H9 (cell line): ENCODE data around the gene CFAP141. TPM values are rescaled to one million over a fixed set of nuclear protein-coding genes. Genes with fewer than 3 reads are reported as not detected.
A peak's percentile ranks its signal among the peaks of the same experiment; 100 is the strongest.

ENCODE experiments used
- DNase-seq: peaks from one replicate; pipeline ENCODE4 v3.0.0-alpha.2; 2017
- H2AFZ ChIP-seq: one replicate; pipeline ENCODE4 v1.6.1; 2013; ENCODE audit warnings: mild to moderate bottlenecking, low read length, control low read depth, moderate library complexity
- H2AK5ac ChIP-seq: 2 replicates; pipeline ENCODE4 v1.6.1; 2013; ENCODE audit warnings: low read length, control low read depth, mixed read lengths; ENCODE audit not compliant: insufficient read length
- H2BK120ac ChIP-seq: one replicate; pipeline ENCODE4 v1.6.1; 2013; ENCODE audit warnings: low read depth, mild to moderate bottlenecking, low read length, control low read depth, inconsistent platforms; ENCODE audit not compliant: poor library complexity, severe bottlenecking
- H2BK12ac ChIP-seq: 2 replicates; pipeline ENCODE4 v1.6.1; 2013; ENCODE audit warnings: low read length, control low read depth, mixed read lengths, low read depth; ENCODE audit not compliant: insufficient read length
- H2BK15ac ChIP-seq: 2 replicates; pipeline ENCODE4 v1.6.1; 2013; ENCODE audit warnings: low read depth, low read length, control low read depth
- H2BK20ac ChIP-seq: one replicate; pipeline ENCODE4 v1.6.1; 2013; ENCODE audit warnings: low read depth, mild to moderate bottlenecking, low read length, control low read depth, inconsistent platforms; ENCODE audit not compliant: poor library complexity, severe bottlenecking
- H2BK5ac ChIP-seq: 2 replicates; pipeline ENCODE4 v1.6.1; 2013; ENCODE audit warnings: low read length, control low read depth, mixed read lengths; ENCODE audit not compliant: insufficient read length
- H3K14ac ChIP-seq: 2 replicates; pipeline ENCODE4 v1.6.1; 2013; ENCODE audit warnings: low read length, control low read depth; ENCODE audit not compliant: insufficient read depth
- H3K18ac ChIP-seq: 2 replicates; pipeline ENCODE4 v1.6.1; 2013; ENCODE audit warnings: low read depth, mild to moderate bottlenecking, mixed read lengths, low read length, control low read depth; ENCODE audit not compliant: insufficient read length
- H3K23ac ChIP-seq: 2 replicates; pipeline ENCODE4 v1.6.1; 2013; ENCODE audit warnings: low read length, control low read depth, mixed read lengths, low read depth; ENCODE audit not compliant: insufficient read length
- H3K23me2 ChIP-seq: 2 replicates; pipeline ENCODE4 v1.6.1; 2013; ENCODE audit warnings: low read depth, mild to moderate bottlenecking, mixed read lengths, low read length, control low read depth; ENCODE audit not compliant: insufficient read length, poor library complexity, severe bottlenecking
- H3K27ac ChIP-seq: 2 replicates; pipeline ENCODE4 v1.5.1; 2013; ENCODE audit warnings: low read length, control low read depth, mixed read lengths, low read depth; ENCODE audit not compliant: insufficient read length
- H3K27me3 ChIP-seq: 2 replicates; pipeline ENCODE4 v1.6.1; 2013; ENCODE audit warnings: low read length, control low read depth, inconsistent platforms; ENCODE audit not compliant: insufficient read depth
- H3K4ac ChIP-seq: 2 replicates; pipeline ENCODE4 v1.6.1; 2013; ENCODE audit warnings: low read depth, mild to moderate bottlenecking, control low read depth, inconsistent platforms, low read length, moderate library complexity
- H3K4me1 ChIP-seq: 2 replicates; pipeline ENCODE4 v1.6.1; 2013; ENCODE audit warnings: low read length, control low read depth, inconsistent platforms; ENCODE audit not compliant: insufficient read depth
- H3K4me2 ChIP-seq: 2 replicates; pipeline ENCODE4 v1.6.1; 2013; ENCODE audit warnings: low read length, control low read depth, mixed read lengths; ENCODE audit not compliant: insufficient read length, insufficient read depth
- H3K56ac ChIP-seq: 2 replicates; pipeline ENCODE4 v1.6.1; 2013; ENCODE audit warnings: low read depth, mild to moderate bottlenecking, mixed read lengths, low read length, control low read depth; ENCODE audit not compliant: insufficient read length
- H3K79me1 ChIP-seq: 2 replicates; pipeline ENCODE4 v1.6.1; 2013; ENCODE audit warnings: low read depth, mild to moderate bottlenecking, moderate library complexity, low read length, control low read depth, inconsistent platforms; ENCODE audit not compliant: insufficient read depth, poor library complexity, severe bottlenecking
- H3K79me2 ChIP-seq: 2 replicates; pipeline ENCODE4 v1.6.1; 2013; ENCODE audit warnings: low read length, control low read depth, inconsistent platforms; ENCODE audit not compliant: insufficient read depth
- H3K9ac ChIP-seq: 2 replicates; pipeline ENCODE4 v1.6.1; 2013; ENCODE audit warnings: low read length, control low read depth, mixed read lengths; ENCODE audit not compliant: insufficient read length; ENCODE audit errors: extremely low read depth
- H3K9me3 ChIP-seq: one replicate; pipeline ENCODE4 v1.6.1; 2013; ENCODE audit warnings: low read depth, low read length, inconsistent platforms; ENCODE audit not compliant: control insufficient read depth
- H3T11ph ChIP-seq: one replicate; pipeline ENCODE4 v1.6.1; 2013; ENCODE audit warnings: mild to moderate bottlenecking, low read length, control low read depth, inconsistent platforms
- H4K20me1 ChIP-seq: one replicate; pipeline ENCODE4 v1.6.1; 2013; ENCODE audit not compliant: control insufficient read depth, insufficient read length, insufficient read depth
- H4K5ac ChIP-seq: 2 replicates; pipeline ENCODE4 v1.6.1; 2013; ENCODE audit warnings: low read depth, mild to moderate bottlenecking, mixed read lengths, low read length, control low read depth; ENCODE audit not compliant: insufficient read length
- H4K8ac ChIP-seq: replicated peaks from 2 replicates; pipeline ENCODE4 v1.6.1; 2013; ENCODE audit warnings: low read length, control low read depth, mixed read lengths, low read depth; ENCODE audit not compliant: insufficient read length
- H4K91ac ChIP-seq: 2 replicates; pipeline ENCODE4 v1.6.1; 2013; ENCODE audit warnings: low read depth, mild to moderate bottlenecking, moderate library complexity, mixed read lengths, low read length, control low read depth; ENCODE audit not compliant: insufficient read length
- H3K27ac Mint-ChIP-seq, 3 experiments: 2 replicates in 2 of 3; 3 replicates in 1 of 3; pipeline ENCODE4 v1.8.0; 2020 to 2021; ENCODE audit warnings: mixed read lengths in 3 of 3, mild to moderate bottlenecking in 1 of 3, moderate library complexity in 1 of 3
- H3K27me3 Mint-ChIP-seq: 2 replicates; pipeline ENCODE4 v1.8.0; 2021; ENCODE audit warnings: low read depth, mild to moderate bottlenecking, moderate library complexity, mixed read lengths
- H3K36me3 Mint-ChIP-seq, 3 experiments: 2 replicates in 2 of 3; 3 replicates in 1 of 3; pipeline ENCODE4 v1.8.0; 2020 to 2021; ENCODE audit warnings: low read depth in 3 of 3, mixed read lengths in 3 of 3; ENCODE audit not compliant: insufficient read depth in 1 of 3
- H3K4me1 Mint-ChIP-seq, 2 experiments: 2 replicates each; pipeline ENCODE4 v1.8.0; 2020; ENCODE audit warnings: mixed read lengths in 2 of 2
- H3K4me3 Mint-ChIP-seq, 2 experiments: 2 replicates in 1 of 2; 3 replicates in 1 of 2; pipeline ENCODE4 v1.8.0; 2020 to 2021; ENCODE audit warnings: mild to moderate bottlenecking in 2 of 2, mixed read lengths in 2 of 2, moderate library complexity in 1 of 2
- H3K9me3 Mint-ChIP-seq, 2 experiments: 2 replicates in 1 of 2; 3 replicates in 1 of 2; pipeline ENCODE4 v1.8.0; 2020; ENCODE audit warnings: mild to moderate bottlenecking in 2 of 2, mixed read lengths in 2 of 2, moderate library complexity in 1 of 2
- WGBS: extraction: QIAGEN DNeasy Blood & Tissue Kit; methylation state at CpG from one replicate; pipeline ENCODE4 v1.1.7; 2013; ENCODE audit warnings: missing lambda C conversion rate, low lambda C conversion rate, mixed read lengths; ENCODE audit not compliant: insufficient read length; ENCODE audit errors: extremely low coverage; 5-methylcytosine and 5-hydroxymethylcytosine counted together
- total RNA-seq: library from RNA; stranded (reverse); gene quantifications from 2 replicates; pipeline ENCODE4 v1.2.1, GENCODE V29; 2021
- TF ChIP-seq, protein P1 (sequence below): fragments of 200-600 bp; sonication (generic); conservative IDR thresholded peaks from 3 replicates; pipeline ENCODE4 v1.8.0; 2021; ENCODE audit warnings: antibody characterized with exemption, mild to moderate bottlenecking

The CFAP141 gene
- total RNA-seq, 1 experiment from 2014 or later = not detected

DNA sequence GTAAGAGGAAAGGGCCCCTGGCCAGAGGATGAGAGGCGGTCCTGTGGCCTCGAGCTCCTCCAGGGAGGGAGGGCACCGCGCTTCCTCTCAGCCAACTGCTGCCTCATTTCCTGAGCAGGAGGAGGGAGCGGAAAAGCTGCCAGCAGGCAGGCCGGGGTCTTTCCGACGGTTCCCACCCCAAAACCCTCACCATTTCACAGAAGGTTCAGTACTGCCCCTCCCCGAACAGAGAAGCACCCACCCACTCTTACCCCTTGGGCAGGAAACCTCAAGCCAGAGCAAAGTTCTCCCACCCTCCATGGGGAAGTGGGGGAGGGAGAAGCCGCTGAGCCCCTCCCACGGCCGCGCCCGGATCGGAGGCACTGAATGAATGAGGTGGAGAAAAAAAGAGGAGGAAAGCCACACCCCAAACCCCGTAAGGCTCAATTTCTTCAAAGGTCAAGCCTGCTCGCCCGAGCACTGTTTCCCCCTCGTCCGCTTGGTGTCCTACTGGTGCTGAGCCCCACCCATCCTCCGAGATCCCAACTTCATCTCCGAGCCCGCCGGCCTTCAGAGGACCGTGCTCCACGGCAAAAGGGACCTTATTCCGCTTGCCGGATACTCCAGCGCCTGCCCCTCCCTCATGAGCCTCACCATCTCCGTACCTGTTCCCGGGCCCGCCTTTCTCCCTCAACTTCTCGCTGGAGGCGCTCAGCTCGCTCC is 23.6 kb downstream of the CFAP141 start:
- Histone ChIP-seq H3K14ac (peak overlapping the region; percentile 50), H3K23me2 (peaks cover 9% of the 10 kb centered on the region), H2BK5ac (no peak overlapping the region), H3K27ac (no peak overlapping the region), H3K56ac (no peak overlapping the region), H4K5ac (no peak overlapping the region), H3K4ac (no peak overlapping the region), H3K79me2 (peaks cover 47% of the 10 kb centered on the region), H3K79me1 (peaks cover 5% of the 10 kb centered on the region), H2BK20ac (no peak overlapping the region), H3K18ac (peak overlapping the region; percentile 52), H2AK5ac (no peak overlapping the region), H2BK12ac (no peak overlapping the region), H2BK15ac (no peak overlapping the region), H3K9ac (peak overlapping the region; percentile 84), H3K9me3 (no peaks in the 10 kb centered on the region), H2AFZ (no peak overlapping the region), H2BK120ac (no peak overlapping the region), H4K20me1 (no peaks in the 10 kb centered on the region), H4K8ac (no peak overlapping the region), H3K27me3 (no peaks in the 10 kb centered on the region; the same call in 1 of the 2 replicates), H3K4me1 (peaks cover 8% of the 10 kb centered on the region; the same call in 1 of the 2 replicates), H4K91ac (no peak overlapping the region), H3K23ac (no peak overlapping the region), H3T11ph (no peak overlapping the region), H3K4me2 (peak overlapping the region; percentile 100)
- Mint-ChIP-seq H3K27me3 (peaks cover 4% of the 10 kb centered on the region), H3K9me3 (no peaks in the 10 kb centered on the region; a peak in 2 of 5 replicates), H3K27ac (peak overlapping the region; percentile 99 to 100 (median 100)), H3K4me3 (peak overlapping the region; percentile 100), H3K36me3 (peaks cover 25 to 41% (median 26%) of the 10 kb centered on the region in 3 experiments), H3K4me1 (peaks cover 69 to 80% of the 10 kb centered on the region in 2 experiments)
- DNase-seq = peak; percentile 71
- TF ChIP-seq, protein P1, sequence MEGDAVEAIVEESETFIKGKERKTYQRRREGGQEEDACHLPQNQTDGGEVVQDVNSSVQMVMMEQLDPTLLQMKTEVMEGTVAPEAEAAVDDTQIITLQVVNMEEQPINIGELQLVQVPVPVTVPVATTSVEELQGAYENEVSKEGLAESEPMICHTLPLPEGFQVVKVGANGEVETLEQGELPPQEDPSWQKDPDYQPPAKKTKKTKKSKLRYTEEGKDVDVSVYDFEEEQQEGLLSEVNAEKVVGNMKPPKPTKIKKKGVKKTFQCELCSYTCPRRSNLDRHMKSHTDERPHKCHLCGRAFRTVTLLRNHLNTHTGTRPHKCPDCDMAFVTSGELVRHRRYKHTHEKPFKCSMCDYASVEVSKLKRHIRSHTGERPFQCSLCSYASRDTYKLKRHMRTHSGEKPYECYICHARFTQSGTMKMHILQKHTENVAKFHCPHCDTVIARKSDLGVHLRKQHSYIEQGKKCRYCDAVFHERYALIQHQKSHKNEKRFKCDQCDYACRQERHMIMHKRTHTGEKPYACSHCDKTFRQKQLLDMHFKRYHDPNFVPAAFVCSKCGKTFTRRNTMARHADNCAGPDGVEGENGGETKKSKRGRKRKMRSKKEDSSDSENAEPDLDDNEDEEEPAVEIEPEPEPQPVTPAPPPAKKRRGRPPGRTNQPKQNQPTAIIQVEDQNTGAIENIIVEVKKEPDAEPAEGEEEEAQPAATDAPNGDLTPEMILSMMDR = no peak
- WGBS = no CpG with 5 or more reads among the region's 35 CpGs
